GM18505 (cell line): ENCODE data around the gene PARP16.

ENCODE experiments used
- ATAC-seq: cut with Tn5 transposase; IDR thresholded peaks from one replicate; pipeline ENCODE4 v1.9.1; 2021; ENCODE audit not compliant: unreplicated experiment
- POLR2A ChIP-seq: IDR thresholded peaks from 4 replicates; pipeline ENCODE4 v1.6.1; 2011; ENCODE audit warnings: borderline replicate concordance; ENCODE audit not compliant: insufficient read depth, insufficient read length; ENCODE audit errors: extremely low read depth

PARP16 gene

GRCh38 chr15:65328506-65329287, 42.0 kb upstream of the PARP16 start:
- no peak for TF ChIP-seq POLR2A
- no peak for ATAC-seq

GRCh38 chr15:65327651-65328393, 41.1 kb upstream of the PARP16 start:
- no peak for ATAC-seq
- TF ChIP-seq POLR2A = no peak

GRCh38 chr15:65326818-65327217, 40.1 kb upstream of the PARP16 start:
- no peak for TF ChIP-seq POLR2A
- ATAC-seq = no peak

GRCh38 chr15:65326117-65326526, 39.4 kb upstream of the PARP16 start:
- no peak for ATAC-seq
- TF ChIP-seq POLR2A = no peak

GRCh38 chr15:65323071-65323511, 36.4 kb upstream of the PARP16 start:
- no peak for TF ChIP-seq POLR2A
- ATAC-seq = no peak

- no peak for TF ChIP-seq POLR2A
- ATAC-seq = no peak
These were observed 32.2 kb upstream of the PARP16 start for GRCh38 chr15:65318870-65319356.

GRCh38 chr15:65312400-65312916, 25.8 kb upstream of the PARP16 start:
- ATAC-seq = no peak
- no peak for TF ChIP-seq POLR2A

GRCh38 chr15:65311760-65312159, 25.1 kb upstream of the PARP16 start:
- TF ChIP-seq POLR2A = no peak
- no peak for ATAC-seq

GRCh38 chr15:65310431-65311137, 23.9 kb upstream of the PARP16 start:
- no peak for TF ChIP-seq POLR2A
- ATAC-seq = no peak

- no peak for ATAC-seq
- no peak for TF ChIP-seq POLR2A
These were observed 23.3 kb upstream of the PARP16 start for GRCh38 chr15:65309882-65310418.

GRCh38 chr15:65307978-65308377, 21.3 kb upstream of the PARP16 start:
- TF ChIP-seq POLR2A = no peak
- no peak for ATAC-seq

GRCh38 chr15:65306551-65306950, 19.9 kb upstream of the PARP16 start:
- ATAC-seq = no peak
- no peak for TF ChIP-seq POLR2A

GRCh38 chr15:65305776-65306175, 19.1 kb upstream of the PARP16 start:
- no peak for TF ChIP-seq POLR2A
- ATAC-seq = no peak
